Neural cell (in vitro differentiated cells): ENCODE measurements around the gene MREG. TPM values are rescaled to one million over a fixed set of nuclear protein-coding genes. Genes with fewer than 3 reads are reported as not detected.
A peak's percentile ranks its signal among the peaks of the same experiment; 100 is the strongest.

Source experiments
- H2AFZ ChIP-seq: fragments of 200-600, 300-800 bp; sonication (generic), shearing (Covaris generic); 2 replicates; pipeline ENCODE4 v1.6.0; 2014; ENCODE audit warnings: low read depth, mild to moderate bottlenecking, antibody characterized with exemption, low read length, moderate library complexity
- H3F3A ChIP-seq: fragments of 200-600 bp; shearing (Covaris generic); 2 replicates; pipeline ENCODE4 v1.6.1; 2016; ENCODE audit warnings: mild to moderate bottlenecking, moderate library complexity, mixed read lengths, antibody characterized with exemption, low read length; ENCODE audit not compliant: insufficient read depth, poor library complexity, severe bottlenecking
- H3K27ac ChIP-seq: fragments of 200-600, 300-800 bp; sonication (generic), shearing (Covaris generic); 2 replicates; pipeline ENCODE4 v1.5.1; 2014; ENCODE audit warnings: mild to moderate bottlenecking, low read length, moderate library complexity
- H3K27me3 ChIP-seq: fragments of 300-800, 200-600 bp; sonication (generic), shearing (Covaris generic); 2 replicates; pipeline ENCODE4 v1.6.0; 2014; ENCODE audit warnings: mild to moderate bottlenecking, low read depth, low read length, moderate library complexity; ENCODE audit not compliant: insufficient read depth
- H3K36me3 ChIP-seq: fragments of 300-800, 200-600 bp; sonication (generic), shearing (Covaris generic); 2 replicates; pipeline ENCODE4 v1.5.1; 2014; ENCODE audit warnings: mild to moderate bottlenecking, antibody characterized with exemption, low read length, moderate library complexity; ENCODE audit not compliant: insufficient read depth
- H3K4me2 ChIP-seq: fragments of 300-800, 200-600 bp; sonication (generic), shearing (Covaris generic); 2 replicates; pipeline ENCODE4 v1.6.0; 2014; ENCODE audit warnings: mild to moderate bottlenecking, low read length
- H3K4me3 ChIP-seq: fragments of 300-800, 200-600 bp; sonication (generic), shearing (Covaris generic); 2 replicates; pipeline ENCODE4 v1.5.1; 2014; ENCODE audit warnings: mild to moderate bottlenecking, low read length, moderate library complexity
- H3K79me2 ChIP-seq: fragments of 200-600 bp; shearing (Covaris generic); replicated peaks from 2 replicates; pipeline ENCODE4 v1.6.0; 2014; ENCODE audit warnings: mild to moderate bottlenecking, low read length, moderate library complexity; ENCODE audit not compliant: insufficient read depth
- H3K9ac ChIP-seq: fragments of 300-800, 200-600 bp; sonication (generic), shearing (Covaris generic); 2 replicates; pipeline ENCODE4 v1.6.1; 2016; ENCODE audit warnings: mild to moderate bottlenecking, low read length, mixed read lengths
- H3K9me2 ChIP-seq: fragments of 200-600 bp; shearing (Covaris generic); 2 replicates; pipeline ENCODE4 v1.6.1; 2016; ENCODE audit warnings: mild to moderate bottlenecking, low read length, mixed read lengths; ENCODE audit not compliant: insufficient read depth
- H3K9me3 ChIP-seq: fragments of 200-600, 300-800 bp; sonication (generic), shearing (Covaris generic); 2 replicates; pipeline ENCODE4 v1.6.1; 2016; ENCODE audit warnings: mild to moderate bottlenecking, mixed run types, low read length, moderate library complexity, mixed read lengths
- H4K20me1 ChIP-seq: fragments of 200-600 bp; shearing (Covaris generic); 2 replicates; pipeline ENCODE4 v1.6.1; 2016; ENCODE audit warnings: mild to moderate bottlenecking, mixed run types; ENCODE audit not compliant: insufficient read depth
- EP300 ChIP-seq: fragments of 450-650 bp; conservative IDR thresholded peaks from 2 replicates; pipeline ENCODE4 v1.6.1; 2014; ENCODE audit warnings: antibody characterized with exemption, mild to moderate bottlenecking, moderate library complexity; ENCODE audit not compliant: poor library complexity, severe bottlenecking
- EZH2 ChIP-seq: fragments of 200-600, 300-800 bp; shearing (Covaris generic), sonication (generic); IDR thresholded peaks from 2 replicates; pipeline ENCODE4 v1.6.1; 2014; ENCODE audit warnings: antibody characterized with exemption, low read length, borderline replicate concordance, mild to moderate bottlenecking; ENCODE audit not compliant: insufficient read depth, poor library complexity, severe bottlenecking
- MXI1 ChIP-seq: fragments of 450-650 bp; conservative IDR thresholded peaks from 2 replicates; pipeline ENCODE4 v1.6.1; 2014; ENCODE audit warnings: antibody characterized with exemption, mild to moderate bottlenecking; ENCODE audit not compliant: poor library complexity, severe bottlenecking
- POLR2AphosphoS5 ChIP-seq: IDR thresholded peaks from 2 replicates; pipeline ENCODE4 v1.6.1; 2012
- RAD21 ChIP-seq: fragments of 450-650 bp; conservative IDR thresholded peaks from 2 replicates; pipeline ENCODE4 v1.6.1; 2014; ENCODE audit warnings: antibody characterized with exemption, mild to moderate bottlenecking, moderate library complexity
- SMC3 ChIP-seq: fragments of 450-650 bp; conservative IDR thresholded peaks from 2 replicates; pipeline ENCODE4 v1.6.1; 2014; ENCODE audit warnings: antibody characterized with exemption, mild to moderate bottlenecking, moderate library complexity; ENCODE audit not compliant: poor library complexity
- TAF1 ChIP-seq: IDR thresholded peaks from 2 replicates; pipeline ENCODE4 v1.6.1; 2012; ENCODE audit warnings: low read depth
- polyA plus RNA-seq: library from polyadenylated mRNA; depleted of rRNA; stranded (reverse); fragments of >200 nt; gene quantifications from 2 replicates; pipeline ENCODE4 v1.2.3, GENCODE V29; 2014
- TF ChIP-seq, protein P1 (sequence below): fragments of 450-650 bp; IDR thresholded peaks from 2 replicates; pipeline ENCODE4 v1.5.1; 2014; ENCODE audit warnings: antibody characterized with exemption, mild to moderate bottlenecking, moderate library complexity; ENCODE audit not compliant: poor library complexity, severe bottlenecking
- TF ChIP-seq, protein P2 (sequence below): IDR thresholded peaks from 2 replicates; pipeline ENCODE4 v1.6.1; 2012; ENCODE audit warnings: borderline replicate concordance

MREG gene
- polyA plus RNA-seq, 1 donor from 2014 or later = 9.1 TPM

- H3K27ac ChIP-seq = no peak overlapping the region
- H3K36me3 ChIP-seq = no peaks in the 10 kb centered on the region
These were observed 63.4 kb downstream of the MREG start for GRCh38 chr2:215949991-215950404.

DNA sequence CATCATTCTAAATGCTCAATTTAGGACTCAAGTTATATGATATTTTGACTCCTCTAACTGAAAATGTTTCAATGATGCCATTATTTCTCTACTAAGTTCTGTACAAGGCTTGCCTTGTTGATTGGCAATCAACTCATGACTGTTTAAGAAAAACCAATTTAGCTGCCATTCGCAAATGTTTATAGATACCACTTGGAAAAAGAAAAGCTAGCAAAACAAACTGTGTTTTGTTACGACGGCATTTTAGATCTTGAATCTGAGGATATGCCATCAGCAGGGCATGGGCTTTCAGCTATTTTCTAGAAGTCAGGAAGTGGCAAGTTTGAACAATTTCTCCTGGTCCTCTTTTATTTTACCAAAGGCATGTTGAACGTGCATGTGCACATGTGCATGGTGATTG is 65.3 kb downstream of the MREG start:
- H3K9me2 ChIP-seq = no peaks in the 10 kb centered on the region
- H3K27me3 ChIP-seq = no peaks in the 10 kb centered on the region
- H3K9me3 ChIP-seq = no peaks in the 10 kb centered on the region
- H3K9ac ChIP-seq = no peak overlapping the region
- H3K27ac ChIP-seq = no peak overlapping the region
- no peaks in the 10 kb centered on the region for H4K20me1 ChIP-seq
- no peaks in the 10 kb centered on the region for H3F3A ChIP-seq
- H3K4me3 ChIP-seq = no peak overlapping the region
- no peak overlapping the region for H2AFZ ChIP-seq
- no peaks in the 10 kb centered on the region for H3K79me2 ChIP-seq
- TF ChIP-seq EP300 (peak; percentile 15), EZH2 (no peak)
- no peaks in the 10 kb centered on the region for H3K36me3 ChIP-seq
- H3K4me2 ChIP-seq = no peak overlapping the region

More at GRCh38 chr2:215949991-215950404, 63.4 kb downstream of the MREG start:
- Histone ChIP-seq H3F3A (no peaks in the 10 kb centered on the region), H3K9me3 (no peaks in the 10 kb centered on the region), H3K9me2 (no peaks in the 10 kb centered on the region), H3K9ac (no peak overlapping the region), H3K4me3 (no peak overlapping the region), H3K27me3 (no peaks in the 10 kb centered on the region), H3K79me2 (no peaks in the 10 kb centered on the region), H4K20me1 (no peaks in the 10 kb centered on the region), H3K4me2 (no peak overlapping the region), H2AFZ (no peak overlapping the region)
- TF ChIP-seq MXI1 = no peak
- no peak for TF ChIP-seq POLR2AphosphoS5
- TF ChIP-seq, protein P1, sequence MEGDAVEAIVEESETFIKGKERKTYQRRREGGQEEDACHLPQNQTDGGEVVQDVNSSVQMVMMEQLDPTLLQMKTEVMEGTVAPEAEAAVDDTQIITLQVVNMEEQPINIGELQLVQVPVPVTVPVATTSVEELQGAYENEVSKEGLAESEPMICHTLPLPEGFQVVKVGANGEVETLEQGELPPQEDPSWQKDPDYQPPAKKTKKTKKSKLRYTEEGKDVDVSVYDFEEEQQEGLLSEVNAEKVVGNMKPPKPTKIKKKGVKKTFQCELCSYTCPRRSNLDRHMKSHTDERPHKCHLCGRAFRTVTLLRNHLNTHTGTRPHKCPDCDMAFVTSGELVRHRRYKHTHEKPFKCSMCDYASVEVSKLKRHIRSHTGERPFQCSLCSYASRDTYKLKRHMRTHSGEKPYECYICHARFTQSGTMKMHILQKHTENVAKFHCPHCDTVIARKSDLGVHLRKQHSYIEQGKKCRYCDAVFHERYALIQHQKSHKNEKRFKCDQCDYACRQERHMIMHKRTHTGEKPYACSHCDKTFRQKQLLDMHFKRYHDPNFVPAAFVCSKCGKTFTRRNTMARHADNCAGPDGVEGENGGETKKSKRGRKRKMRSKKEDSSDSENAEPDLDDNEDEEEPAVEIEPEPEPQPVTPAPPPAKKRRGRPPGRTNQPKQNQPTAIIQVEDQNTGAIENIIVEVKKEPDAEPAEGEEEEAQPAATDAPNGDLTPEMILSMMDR = no peak
- TF ChIP-seq EZH2 = no peak
- no peak for TF ChIP-seq SMC3
- no peak for TF ChIP-seq RAD21
- TF ChIP-seq, protein P2, sequence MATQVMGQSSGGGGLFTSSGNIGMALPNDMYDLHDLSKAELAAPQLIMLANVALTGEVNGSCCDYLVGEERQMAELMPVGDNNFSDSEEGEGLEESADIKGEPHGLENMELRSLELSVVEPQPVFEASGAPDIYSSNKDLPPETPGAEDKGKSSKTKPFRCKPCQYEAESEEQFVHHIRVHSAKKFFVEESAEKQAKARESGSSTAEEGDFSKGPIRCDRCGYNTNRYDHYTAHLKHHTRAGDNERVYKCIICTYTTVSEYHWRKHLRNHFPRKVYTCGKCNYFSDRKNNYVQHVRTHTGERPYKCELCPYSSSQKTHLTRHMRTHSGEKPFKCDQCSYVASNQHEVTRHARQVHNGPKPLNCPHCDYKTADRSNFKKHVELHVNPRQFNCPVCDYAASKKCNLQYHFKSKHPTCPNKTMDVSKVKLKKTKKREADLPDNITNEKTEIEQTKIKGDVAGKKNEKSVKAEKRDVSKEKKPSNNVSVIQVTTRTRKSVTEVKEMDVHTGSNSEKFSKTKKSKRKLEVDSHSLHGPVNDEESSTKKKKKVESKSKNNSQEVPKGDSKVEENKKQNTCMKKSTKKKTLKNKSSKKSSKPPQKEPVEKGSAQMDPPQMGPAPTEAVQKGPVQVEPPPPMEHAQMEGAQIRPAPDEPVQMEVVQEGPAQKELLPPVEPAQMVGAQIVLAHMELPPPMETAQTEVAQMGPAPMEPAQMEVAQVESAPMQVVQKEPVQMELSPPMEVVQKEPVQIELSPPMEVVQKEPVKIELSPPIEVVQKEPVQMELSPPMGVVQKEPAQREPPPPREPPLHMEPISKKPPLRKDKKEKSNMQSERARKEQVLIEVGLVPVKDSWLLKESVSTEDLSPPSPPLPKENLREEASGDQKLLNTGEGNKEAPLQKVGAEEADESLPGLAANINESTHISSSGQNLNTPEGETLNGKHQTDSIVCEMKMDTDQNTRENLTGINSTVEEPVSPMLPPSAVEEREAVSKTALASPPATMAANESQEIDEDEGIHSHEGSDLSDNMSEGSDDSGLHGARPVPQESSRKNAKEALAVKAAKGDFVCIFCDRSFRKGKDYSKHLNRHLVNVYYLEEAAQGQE = no peak
- TF ChIP-seq TAF1 = no peak
- no peak for TF ChIP-seq EP300

GRCh38 chr2:215946586-215946985 is 66.8 kb downstream of the MREG start:
- Histone ChIP-seq H4K20me1 (no peaks in the 10 kb centered on the region), H3K9me2 (no peaks in the 10 kb centered on the region), H3K79me2 (no peaks in the 10 kb centered on the region), H3F3A (no peaks in the 10 kb centered on the region), H3K9me3 (no peaks in the 10 kb centered on the region), H3K27ac (no peak overlapping the region), H2AFZ (no peak overlapping the region), H3K27me3 (no peaks in the 10 kb centered on the region), H3K9ac (no peak overlapping the region), H3K4me3 (no peak overlapping the region), H3K4me2 (no peak overlapping the region), H3K36me3 (no peaks in the 10 kb centered on the region)
- TF ChIP-seq SMC3 (no peak), EP300 (no peak), TAF1 (no peak), RAD21 (no peak), EZH2 (no peak), POLR2AphosphoS5 (no peak), MXI1 (no peak)
- TF ChIP-seq, protein P2 = no peak
- TF ChIP-seq, protein P1 = no peak
